ENCODE data around the gene UCMA.
A peak's percentile ranks its signal among the peaks of the same experiment; 100 is the strongest.

DNA sequence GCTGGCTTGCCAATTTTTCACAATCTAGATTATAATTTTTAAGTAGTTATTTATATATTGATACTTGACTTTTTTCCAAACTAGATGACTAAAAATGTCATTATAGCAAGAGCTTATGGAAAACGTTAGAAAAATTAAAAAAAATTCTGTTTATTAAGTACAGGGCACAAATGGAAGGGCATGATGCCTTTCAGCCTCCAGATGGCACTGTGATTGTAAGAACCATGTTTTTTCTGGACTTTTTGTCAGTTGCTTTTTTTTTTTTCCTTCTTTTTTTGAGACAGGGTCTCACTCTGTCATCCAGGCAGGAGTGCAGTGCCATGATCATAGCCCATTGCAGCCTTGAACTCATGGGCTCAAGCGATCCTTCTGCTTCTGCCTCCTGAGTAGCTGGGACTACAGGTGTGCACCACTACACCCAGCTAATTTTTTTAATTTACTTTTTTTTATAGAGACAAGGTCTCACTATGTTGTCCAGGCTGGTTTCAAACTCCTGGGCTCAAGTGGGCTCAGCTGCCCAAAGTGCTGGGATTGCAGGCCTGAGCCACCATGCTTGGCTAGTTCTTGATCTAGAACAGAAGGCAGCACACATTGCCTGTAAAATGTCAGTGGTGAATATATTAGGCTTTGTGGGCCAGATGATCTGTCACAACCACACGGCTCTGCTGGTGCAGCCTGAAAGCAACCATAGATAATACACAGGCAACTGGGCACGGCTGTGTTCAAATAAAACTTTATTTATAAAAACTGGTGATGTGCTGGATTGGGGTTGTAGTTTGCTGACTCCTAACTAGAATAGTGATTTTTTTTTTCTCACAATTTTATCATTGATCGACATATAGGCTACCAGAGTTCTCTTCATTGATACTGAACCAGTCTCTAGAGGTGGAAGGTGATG is 27.4 kb downstream of the UCMA start:
- peak; percentile 46 for TF ChIP-seq CTCF (IDR thresholded peaks at IDR 0.05; ENCODE audit: borderline replicate concordance, extremely low read depth, low read length, poor library complexity, severe bottlenecking)
- TF ChIP-seq EZH2 (IDR thresholded peaks at IDR 0.05; ENCODE audit: borderline replicate concordance, low read depth, low read length, severe bottlenecking): no peak

Measured in DND-41 (cell line).